GM19397 (cell line): ENCODE measurements around the gene TBRG4.

ENCODE experiments used
- ATAC-seq: cut with Tn5 transposase; IDR thresholded peaks from one replicate; pipeline ENCODE4 v1.9.1; 2021; ENCODE audit warnings: mild to moderate bottlenecking, moderate library complexity; ENCODE audit not compliant: unreplicated experiment

The TBRG4 gene

DNA sequence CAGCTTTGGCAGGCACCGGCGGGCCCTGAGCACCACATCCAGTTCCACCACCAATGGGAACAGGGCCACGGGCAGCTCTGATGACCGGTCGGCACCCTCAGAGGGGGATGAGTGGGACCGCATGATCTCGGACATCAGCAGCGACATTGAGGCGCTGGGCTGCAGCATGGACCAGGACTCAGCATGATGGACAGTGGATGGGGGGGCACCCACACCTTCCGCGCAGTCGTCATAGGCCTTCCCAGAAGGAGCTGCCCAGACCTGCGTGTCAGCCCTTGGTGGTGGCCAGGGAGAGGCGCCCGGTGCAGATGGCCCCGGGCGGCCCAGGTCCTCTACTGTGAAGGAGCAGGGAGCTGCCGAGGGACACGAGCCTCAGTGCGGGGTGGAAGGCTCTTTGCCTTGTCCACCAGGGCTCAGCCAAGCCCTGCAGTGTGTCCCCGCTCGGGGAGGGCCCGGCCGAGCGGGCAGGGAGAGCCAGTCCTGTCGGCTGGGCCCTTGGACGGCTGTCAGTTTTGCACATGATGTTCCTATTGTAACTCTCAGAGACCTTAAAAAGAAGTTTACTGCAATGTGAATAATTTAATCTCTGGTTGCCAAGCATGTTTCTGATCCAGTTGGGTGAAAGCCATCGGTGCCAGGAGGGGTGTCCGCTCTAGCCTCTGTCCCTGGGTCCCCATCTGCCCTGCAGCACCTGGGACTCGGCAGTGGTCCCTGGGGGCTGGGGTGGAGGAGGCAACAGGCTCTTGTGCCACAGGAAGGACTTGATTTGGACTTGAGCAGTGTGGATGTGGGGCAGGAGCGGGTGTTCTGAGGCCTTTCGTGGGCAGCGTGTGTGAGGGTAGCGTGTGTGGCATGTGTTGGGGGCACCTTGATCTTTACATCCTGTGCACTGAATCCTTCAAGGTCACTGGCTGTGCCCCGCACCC is 35.4 kb downstream of the TBRG4 start:
- no peak for ATAC-seq

DNA sequence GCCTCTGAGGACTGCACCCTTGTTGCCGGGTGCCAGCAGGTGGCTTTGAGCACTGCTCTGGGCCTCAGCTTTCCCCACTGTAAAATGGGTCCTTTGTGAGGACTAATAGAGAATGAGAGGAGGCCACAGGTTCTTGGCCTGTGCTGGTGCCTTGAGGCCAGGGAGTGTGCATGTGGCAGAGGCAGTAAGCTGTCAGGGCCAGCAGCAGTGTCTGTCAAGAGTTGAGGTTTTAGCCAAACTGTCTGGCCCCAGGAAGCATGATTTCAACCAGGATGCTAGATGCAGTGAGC is 36.2 kb downstream of the TBRG4 start:
- no peak for ATAC-seq

DNA sequence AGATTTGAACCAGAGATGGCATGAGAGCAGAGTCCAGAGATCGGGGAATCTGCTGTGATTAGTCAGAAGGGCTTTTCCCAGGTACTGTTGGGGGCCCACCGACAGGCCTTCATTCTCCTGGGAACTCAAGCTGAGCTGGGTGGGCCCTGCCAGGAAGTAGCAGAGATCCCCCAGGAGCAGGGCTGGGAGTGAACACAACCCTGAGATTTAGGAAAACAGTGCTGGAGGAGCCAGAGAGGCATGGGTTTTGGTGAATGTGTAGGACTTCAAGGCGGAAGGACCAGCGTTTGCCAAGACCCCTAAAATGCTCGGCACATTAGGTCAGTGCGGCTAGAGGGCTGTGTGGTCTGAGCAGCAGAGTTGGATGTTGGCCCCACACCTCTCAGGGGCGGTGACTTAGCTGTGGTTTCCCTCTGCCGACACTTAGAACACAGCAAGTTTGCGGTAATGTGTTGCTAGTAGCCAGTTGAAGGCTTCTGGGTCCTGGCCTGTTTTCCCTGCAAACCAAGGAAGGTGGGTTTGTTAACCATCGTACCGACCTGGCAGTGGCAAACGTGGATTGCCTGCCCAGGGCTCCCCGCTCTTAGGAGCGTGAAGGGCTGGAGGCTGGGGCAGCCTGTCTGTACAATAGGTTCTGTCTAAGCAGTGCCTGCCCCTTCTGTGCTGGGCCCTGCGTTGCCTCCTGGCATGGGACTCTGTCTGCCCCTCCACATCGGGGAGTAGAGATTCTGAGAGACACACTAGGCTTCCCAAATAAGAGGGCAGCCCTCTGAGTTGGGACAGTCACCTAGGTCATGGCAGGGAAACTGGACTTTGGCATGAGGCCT is 36.8 kb downstream of the TBRG4 start:
- no peak for ATAC-seq

DNA sequence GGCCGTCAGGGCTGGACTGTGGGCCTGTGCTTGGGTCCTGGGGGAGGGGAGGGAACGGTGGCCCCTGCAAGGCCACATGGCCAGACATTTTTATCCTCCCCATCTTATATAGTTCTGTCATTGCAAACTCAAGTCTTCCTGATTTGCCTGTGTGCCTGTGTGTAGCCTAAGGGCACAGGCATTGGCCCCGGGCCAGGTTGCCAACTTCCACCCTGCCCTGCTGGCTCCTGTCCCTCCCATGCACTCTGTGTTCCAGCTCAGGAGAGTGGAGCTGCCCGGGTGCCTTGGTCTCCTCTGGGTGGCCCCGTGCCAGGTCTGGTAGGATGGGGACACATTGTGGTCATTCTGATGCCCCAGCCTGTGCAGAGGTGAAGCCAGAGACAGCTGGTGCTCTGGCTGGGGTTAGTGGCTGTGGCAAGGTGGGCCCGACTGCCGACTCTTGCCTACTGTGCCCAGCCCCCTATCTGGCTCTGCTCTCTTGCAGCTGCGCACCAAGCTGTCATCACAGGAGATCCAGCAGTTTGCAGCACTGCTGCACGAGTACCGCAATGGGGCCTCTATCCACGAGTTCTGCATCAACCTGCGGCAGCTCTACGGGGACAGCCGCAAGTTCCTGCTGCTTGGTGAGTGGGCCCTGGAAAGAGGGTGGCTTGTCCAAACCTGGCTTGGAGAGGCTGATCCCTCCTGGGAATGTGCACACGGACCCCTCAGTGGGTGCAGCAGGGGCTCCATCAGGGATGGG is 37.5 kb downstream of the TBRG4 start:
- no peak for ATAC-seq

DNA sequence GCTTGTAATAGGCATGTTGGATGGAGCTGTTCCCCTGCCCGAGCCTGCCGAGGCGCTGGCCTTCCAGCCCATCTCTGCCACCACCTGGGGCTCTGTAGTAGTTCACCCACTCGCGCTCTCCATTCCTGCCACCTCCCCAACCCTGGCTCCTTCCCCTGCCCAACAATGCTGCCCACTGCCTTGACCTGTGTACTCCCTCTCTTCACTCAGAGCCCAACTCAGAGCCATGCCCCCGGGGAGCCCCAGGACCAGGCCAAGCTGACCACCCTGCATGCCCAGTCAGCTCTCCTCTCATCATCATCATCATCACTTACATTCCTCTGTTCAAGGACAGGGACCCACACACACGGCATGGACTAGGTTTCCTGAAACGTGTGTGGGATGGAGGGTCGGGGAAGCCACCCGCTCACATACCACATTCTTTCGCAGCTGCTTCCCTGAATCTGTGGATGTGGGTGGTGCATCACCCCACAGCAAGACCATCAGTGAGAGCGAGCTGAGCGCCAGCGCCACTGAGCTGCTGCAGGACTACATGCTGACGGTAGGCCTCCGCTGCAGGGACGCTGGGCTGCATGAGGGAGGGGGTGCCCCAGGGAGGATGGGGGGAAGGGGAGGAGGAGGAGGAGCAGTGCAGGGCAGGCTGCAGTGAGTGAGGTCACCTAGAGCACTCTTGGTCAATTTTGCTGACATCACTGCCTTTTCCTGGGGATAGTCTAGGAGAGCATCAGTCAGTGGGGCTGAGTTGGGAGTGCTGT is 38.3 kb downstream of the TBRG4 start:
- no peak for ATAC-seq

DNA sequence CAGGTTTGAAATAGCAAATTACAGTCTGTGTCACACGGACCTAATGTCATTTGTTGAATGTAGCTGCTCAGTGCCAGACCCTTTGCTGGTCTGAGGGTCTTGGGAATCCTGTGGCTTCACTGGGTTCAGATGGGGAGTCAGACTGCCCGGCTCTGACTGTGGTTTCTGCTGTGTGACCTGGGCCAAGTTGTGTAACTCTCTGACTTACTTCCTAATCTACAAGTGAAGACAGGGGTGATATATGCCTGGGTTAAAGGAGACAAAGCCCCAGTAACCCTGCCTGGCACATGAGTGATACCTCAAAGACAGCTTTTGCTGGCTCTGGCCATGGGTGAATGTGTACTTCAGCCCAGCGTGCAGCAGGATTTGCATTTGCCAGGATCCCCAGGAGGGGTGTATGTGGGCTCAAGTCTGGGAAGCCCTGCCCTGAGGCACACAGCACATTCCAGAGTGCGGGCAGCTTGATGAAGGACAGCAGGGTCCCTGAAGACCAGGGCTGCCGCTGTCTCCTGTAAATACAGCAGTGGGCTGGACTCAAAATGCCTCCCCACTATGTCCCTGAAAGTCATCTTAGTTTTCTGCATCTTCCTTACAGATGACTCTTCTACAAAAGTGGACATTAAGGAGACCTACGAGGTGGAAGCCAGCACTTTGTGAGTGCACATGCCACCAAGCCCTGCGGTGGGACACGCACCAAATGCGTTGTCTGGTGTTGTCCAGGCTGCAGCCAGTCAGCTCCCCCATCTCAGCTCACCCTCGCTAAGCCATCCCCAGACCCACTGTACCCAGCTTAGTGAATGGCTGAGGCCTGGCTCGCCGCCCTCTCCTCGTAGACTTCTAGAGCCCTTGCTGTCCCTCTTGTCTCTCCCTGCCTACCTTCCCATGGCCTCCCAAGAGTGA is 39.1 kb downstream of the TBRG4 start:
- no peak for ATAC-seq

DNA sequence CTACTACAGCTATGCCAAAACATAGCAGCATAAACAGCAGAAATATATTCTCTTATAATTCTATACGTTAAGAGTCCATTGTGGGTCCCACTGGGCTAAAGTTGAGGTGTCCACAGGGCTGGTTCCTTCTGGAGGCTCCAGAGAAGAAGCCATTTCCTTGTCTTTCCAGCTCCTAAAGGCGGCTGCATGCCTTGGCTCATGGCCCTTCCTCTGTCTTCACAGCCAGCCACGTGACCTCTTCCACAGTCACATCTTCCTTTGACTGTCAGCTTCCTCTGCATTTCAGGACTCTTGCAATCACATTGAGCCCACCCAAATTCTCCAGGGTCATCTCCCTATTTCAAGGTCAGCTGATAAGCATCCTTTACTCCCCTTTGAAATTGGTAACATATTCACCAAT is 40.0 kb downstream of the TBRG4 start:
- ATAC-seq = no peak

DNA sequence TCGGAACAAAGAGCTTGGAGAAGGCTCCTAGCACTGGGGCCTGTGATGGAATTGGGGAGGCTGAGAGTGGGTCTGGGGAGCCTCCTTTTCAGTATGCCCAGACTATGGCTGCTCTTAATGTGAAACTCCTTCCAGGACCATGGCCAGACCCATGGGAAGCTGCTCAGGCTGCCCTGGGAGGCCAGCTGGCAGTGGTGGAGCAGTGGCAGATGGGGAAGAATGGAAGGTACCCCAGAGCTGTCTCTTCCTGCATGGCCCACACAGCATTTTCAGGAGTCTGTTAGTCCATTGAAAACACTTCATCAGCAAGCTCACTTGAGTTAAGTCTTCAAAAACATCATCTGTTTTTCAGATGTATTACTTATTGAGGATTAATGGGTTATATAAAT is 41.2 kb downstream of the TBRG4 start:
- ATAC-seq = no peak

DNA sequence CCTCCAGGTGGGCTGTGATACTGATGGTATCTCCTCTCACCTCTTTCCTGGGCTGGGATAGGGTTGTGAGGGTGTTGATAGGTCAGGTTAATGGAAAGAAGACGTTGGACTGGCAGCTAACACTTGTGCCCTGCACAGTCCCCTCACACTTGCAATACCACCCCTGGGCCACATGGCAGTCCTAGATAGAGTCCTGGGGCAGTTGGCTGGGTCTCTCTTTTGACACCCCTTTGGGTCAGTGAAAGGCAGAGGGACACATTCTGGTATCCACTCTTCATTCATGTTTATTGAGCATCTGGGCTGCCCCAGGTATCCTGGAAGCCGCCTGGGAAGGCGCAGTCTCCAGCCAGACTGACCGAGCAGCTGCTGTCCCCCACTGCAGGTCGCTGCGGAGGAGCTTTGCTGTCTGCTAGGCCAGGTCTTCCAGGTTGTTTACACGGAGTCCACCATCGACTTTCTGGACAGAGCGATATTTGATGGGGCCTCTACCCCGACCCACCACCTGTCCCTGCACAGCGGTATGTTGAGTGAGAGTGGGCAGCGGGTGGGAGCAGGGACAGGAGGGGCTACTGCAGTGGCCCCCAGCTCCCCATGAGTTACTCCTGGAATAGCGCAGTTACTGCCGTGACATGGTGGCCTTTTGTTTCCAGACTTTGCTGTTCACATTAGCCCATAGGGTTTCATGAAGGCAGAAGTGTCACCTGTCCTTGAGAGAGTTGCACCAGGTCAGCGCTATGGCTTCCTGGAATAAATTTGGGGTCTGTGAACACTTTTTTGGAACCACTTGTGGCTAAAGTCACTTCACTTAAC is 41.8 kb downstream of the TBRG4 start:
- ATAC-seq = no peak

DNA sequence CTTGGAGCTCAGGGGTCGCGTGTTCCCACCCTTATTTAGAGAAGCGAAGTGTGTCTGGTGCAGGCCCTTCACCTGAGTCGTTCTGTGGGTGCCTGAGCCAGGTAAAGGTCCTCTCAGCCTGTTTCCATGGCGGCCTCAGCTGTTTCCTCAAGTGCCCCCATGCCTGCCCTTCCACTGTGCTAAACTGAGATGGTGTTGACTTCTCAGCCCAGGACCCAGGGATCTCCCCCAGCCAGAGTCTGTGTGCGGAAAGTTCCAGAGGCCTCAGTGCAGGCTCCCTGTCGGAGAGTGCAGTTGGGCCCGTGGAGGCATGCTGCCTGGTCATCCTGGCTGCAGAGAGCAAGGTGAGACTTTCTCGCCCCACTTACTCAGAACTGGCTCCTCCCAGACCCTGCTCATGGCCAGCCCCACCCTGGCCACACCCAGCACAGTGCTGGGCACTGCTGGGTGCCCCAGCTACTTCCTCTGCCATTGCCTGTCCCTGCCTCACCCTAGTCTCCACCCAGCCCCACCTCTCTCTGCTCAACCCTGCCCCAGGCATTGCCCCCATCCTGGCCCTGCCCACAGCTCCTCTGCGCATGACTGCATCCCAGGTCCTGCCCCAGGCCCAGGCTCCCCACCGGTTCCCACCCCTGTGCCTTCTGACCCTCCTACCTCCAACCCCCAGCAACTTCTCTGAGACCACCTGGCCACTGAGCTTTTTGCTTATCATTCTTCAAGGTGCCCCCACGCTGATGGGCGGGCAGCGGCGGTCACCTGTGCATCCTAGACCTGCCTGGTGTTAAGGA is 43.1 kb downstream of the TBRG4 start:
- ATAC-seq = no peak

DNA sequence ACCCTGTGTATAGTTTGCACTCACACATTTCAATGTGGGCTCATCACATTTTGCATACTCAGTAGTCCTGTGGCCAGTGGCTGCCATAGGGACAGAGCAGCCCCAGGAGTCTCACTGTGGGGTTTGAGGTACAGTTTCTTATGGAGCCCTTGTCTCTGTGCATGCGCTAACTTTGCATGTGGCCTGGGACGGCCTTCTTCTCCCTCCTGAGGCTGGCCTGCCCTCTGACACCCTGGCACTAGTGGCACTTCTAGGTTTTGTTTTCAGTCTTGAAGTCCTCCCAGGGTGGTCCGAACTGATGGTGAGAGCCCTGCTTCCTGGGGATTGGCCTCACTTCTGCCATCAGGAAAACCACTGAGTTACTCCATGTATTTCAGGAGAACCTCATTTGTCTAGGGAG is 43.9 kb downstream of the TBRG4 start:
- no peak for ATAC-seq

DNA sequence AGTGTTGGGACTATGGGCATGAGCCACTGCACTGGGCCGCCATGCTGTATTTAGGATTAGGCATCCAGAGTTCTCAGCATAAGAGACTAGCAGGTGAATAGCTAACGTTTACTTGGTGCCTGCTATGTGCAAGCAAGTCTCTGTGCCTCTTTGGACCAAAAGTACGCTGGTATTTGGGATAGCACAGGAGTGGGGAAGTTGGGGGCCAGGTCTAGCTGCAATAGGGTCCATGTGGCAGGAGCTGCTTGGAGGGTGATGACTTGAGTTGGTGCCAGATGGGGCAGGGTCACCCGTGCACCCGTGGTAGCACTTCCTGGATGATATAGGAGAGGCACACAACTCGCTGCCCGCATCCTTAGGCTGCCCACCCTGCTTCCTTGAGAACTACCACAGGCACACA is 45.1 kb downstream of the TBRG4 start:
- ATAC-seq = no peak

DNA sequence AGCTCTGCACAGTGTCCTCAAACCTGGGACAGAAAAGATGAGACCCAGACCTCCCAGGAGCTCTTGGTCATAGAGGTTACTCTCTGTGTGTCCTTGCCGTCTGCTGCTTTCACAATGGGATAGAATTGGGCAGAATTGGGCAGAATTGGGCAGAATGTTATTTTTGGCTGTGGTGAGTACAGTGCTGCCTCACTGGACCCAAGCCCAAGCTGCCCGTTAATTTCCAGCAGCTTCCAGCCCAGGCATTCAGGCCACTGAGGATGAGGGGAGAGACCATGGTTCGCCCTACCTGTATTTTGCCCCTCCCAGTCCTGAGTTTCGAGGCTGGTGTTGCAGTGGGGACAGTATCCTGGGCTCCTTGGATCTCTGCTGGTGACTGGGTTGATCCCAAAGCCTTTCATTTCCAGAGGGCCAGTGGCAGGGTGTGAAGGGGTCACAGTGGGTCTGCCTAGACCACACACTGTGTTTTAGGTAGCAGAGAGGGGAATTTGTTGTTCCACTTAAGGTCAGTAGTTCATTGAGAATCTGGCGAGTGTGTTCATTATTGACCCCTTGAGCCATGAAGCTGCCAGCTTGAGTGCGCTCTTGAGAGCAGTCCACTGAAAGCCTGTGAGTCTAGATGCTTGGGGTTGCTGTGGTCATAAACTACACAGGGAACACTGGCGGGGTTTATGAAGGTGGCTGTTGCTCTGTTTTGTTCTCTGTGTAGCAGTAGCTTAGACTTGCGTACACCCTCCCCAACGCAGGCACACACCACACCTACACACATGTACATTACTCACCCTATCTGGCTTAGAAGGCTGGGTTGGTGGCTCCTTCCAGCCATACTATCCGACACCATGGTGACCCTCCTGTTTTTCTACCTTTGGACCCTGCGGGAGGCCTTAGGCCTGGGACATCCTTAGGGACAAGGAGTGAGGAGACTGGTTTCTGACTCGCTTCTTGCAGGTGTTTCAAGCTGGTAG is 46.2 kb downstream of the TBRG4 start:
- no peak for ATAC-seq

DNA sequence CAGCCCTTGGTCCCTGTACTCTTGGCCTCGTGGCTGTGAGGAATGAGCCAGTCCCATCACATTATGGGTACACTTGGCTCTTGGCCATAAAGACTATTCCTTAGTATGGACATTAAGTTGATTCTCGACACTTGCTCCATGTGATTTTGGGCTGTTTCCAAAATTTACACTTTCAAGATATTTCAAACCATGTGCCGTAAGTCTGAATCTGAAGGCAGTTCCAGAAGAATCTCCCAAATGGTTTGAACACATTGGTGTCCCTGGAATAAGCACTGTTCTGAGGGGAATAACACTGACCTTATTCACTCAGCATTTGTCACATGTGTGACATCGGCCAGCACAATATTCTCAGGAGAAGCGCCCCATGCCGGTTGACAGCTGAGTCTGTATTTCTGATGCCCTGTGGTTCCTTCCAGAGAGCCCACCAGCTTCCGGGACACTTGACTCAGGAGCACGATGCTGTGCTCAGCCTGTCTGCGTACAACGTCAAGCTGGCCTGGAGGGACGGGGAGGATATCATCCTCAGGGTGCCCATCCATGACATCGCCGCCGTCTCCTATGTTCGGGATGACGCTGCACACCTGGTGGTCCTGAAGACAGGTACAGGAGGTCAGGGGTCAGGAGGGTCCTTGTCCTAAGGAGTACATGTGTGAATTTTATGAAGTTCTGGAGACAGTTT is 47.3 kb downstream of the TBRG4 start:
- no peak for ATAC-seq

DNA sequence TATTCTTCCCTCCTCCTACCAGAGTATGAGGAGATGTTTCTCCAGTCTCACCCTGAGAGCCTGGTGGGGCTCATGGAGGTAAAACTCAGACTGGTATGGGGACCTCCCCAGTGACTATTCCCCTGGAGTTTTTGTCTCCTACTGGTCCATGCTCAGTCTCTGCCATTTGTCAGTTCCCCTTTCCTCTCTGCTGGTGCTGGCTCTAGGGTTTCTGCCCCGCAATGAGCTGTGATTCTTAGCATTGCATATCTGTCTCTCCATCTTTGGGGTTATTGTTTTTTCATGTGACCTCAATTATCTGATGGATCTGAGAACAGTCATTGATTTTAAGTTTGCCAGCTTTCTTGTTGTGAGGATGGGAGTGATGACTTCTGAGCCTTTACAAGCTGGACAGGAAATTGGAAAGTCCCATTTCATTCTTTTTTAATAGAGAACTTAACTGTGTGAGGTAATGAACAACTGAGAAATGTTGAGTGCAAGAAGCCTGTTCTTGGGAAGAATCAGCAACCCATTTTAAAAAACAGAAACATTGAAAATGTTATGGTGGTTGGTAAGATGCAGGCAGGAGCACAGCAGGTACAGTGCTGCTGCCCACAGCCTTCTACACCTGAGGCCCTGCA is 49.6 kb downstream of the TBRG4 start:
- no peak for ATAC-seq

DNA sequence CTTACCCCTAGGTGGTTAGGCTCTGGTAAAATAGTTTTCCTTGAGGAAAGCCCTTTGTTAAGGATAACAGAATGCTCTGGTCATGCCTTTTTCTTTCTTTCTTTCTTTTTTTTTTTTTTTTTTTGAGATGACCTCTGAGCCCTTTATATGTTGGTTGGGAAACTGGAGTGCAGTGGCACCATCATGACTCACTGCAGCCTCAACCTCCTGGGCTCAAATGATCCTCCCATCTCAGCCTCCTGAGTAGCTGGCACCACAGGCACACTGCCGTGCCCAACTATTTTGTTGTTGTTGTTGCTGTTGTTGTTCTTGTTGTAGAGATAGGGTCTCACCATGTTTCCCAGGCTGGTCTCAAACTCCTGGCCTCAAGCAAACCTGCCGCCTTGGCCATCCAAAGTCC is 50.1 kb downstream of the TBRG4 start:
- no peak for ATAC-seq
